GM12801 (cell line): ENCODE data around the gene TSHZ2.

Source experiments
- CTCF ChIP-seq: IDR thresholded peaks from one replicate; pipeline ENCODE4 v1.5.1; 2011; ENCODE audit warnings: control low read depth; ENCODE audit not compliant: insufficient read length; ENCODE audit errors: extremely low read depth

Gene TSHZ2

GRCh38 chr20:53152228-53152627 is 180.1 kb downstream of the TSHZ2 start:
- TF ChIP-seq CTCF = no peak

- no peak for TF ChIP-seq CTCF
Measured at GRCh38 chr20:53154540-53154939, 182.4 kb downstream of the TSHZ2 start.

- TF ChIP-seq CTCF = no peak
Measured at GRCh38 chr20:53157443-53158408, 185.6 kb downstream of the TSHZ2 start.

- TF ChIP-seq CTCF = no peak
Measured at GRCh38 chr20:53159160-53159559, 187.0 kb downstream of the TSHZ2 start.

GRCh38 chr20:53161073-53161472 is 188.9 kb downstream of the TSHZ2 start:
- no peak for TF ChIP-seq CTCF

GRCh38 chr20:53161473-53161872 is 189.3 kb downstream of the TSHZ2 start:
- TF ChIP-seq CTCF = no peak

- TF ChIP-seq CTCF = no peak
Measured at GRCh38 chr20:53162251-53162835, 190.2 kb downstream of the TSHZ2 start.
